Left cardiac atrium (tissue), 4 donors: ENCODE measurements around the gene RAB17. TPM values are rescaled to one million over a fixed set of nuclear protein-coding genes. Genes with fewer than 3 reads are reported as not detected.

ENCODE experiments used
- ATAC-seq, 2 donors: fragments of 200-7000 bp; cut with Tn5 transposase; one replicate each; pipeline ENCODE4 v1.9.1; 2020; ENCODE audit warnings: mild to moderate bottlenecking in 2 of 2, moderate library complexity in 2 of 2
- DNase-seq: peaks from one replicate; pipeline ENCODE4 v3.0.0-alpha.2; 2020
- intact Hi-C, 2 donors: fragments of 100-400 bp; cut with DNase I; formaldehyde crosslinking; loops; one replicate each; pipeline versions ENCODE4 v1.14.1 to v1.15.1; 2022 to 2023
- total RNA-seq, 2 donors: library from RNA; stranded (reverse); fragmentation: NEBNext Ultra II Directional; extraction: Animal tissue kit (Norgen Biotek cat#: 25700); gene quantifications; one replicate each; pipeline ENCODE4 v1.2.1, GENCODE V29; 2021
- donor health status: DM: no; HTN: yes; CAD: no.
- donor health status: DM: no; HTN: yes; CAD: no; lungs with severe emphysema.
- donor health status: DM: yes; HTN: yes; CAD: no.
- donor health status: Dilated cardiomyopathy.

The RAB17 gene
- total RNA-seq, 2 donors from 2014 or later = 2.3 to 2.4 TPM

- DNase-seq (no peak), ATAC-seq (no peak)
- intact Hi-C loops = no loop called here
Measured at GRCh38 chr2:237551071-237551574, 39.4 kb downstream of the RAB17 start.

GRCh38 chr2:237549643-237550415 is 40.7 kb downstream of the RAB17 start:
- DNase-seq = no peak
- intact Hi-C loops = no loop called here
- peak; percentile 24 to 51 for ATAC-seq

GRCh38 chr2:237549216-237549615 is 41.3 kb downstream of the RAB17 start:
- DNase-seq = no peak
- intact Hi-C loops = no loop called here

GRCh38 chr2:237547841-237548416 is 42.6 kb downstream of the RAB17 start:
- intact Hi-C loops = no loop called here
- ATAC-seq (no peak), DNase-seq (no peak)

More at GRCh38 chr2:237549216-237549615, 41.3 kb downstream of the RAB17 start:
- ATAC-seq = no peak

GRCh38 chr2:237546876-237547395 is 43.6 kb downstream of the RAB17 start:
- DNase-seq = no peak
- no peak for ATAC-seq
- intact Hi-C loops = no loop called here

- intact Hi-C loops = no loop called here
- DNase-seq (no peak), ATAC-seq (no peak)
Measured at GRCh38 chr2:237546040-237546875, 44.3 kb downstream of the RAB17 start.

GRCh38 chr2:237542001-237542704 is 48.4 kb downstream of the RAB17 start:
- ATAC-seq = no peak
- intact Hi-C loops = no loop called here

GRCh38 chr2:237541243-237541642 is 49.3 kb downstream of the RAB17 start:
- intact Hi-C loops = no loop called here
- no peak for DNase-seq
- no peak for ATAC-seq

More at GRCh38 chr2:237542001-237542704, 48.4 kb downstream of the RAB17 start:
- DNase-seq = no peak

- DNase-seq = peak; percentile 82
- intact Hi-C loops = no loop called here
- ATAC-seq = peak; percentile 19 to 87
Measured at GRCh38 chr2:237540823-237541222, 49.7 kb downstream of the RAB17 start.

- intact Hi-C loops = no loop called here
- ATAC-seq = peak in 1 of 2 donors; percentile 29
Measured at GRCh38 chr2:237540223-237540775, 50.2 kb downstream of the RAB17 start.

GRCh38 chr2:237539681-237540080 is 50.9 kb downstream of the RAB17 start:
- ATAC-seq (peak in 1 of 2 donors; percentile 25), DNase-seq (no peak)
- intact Hi-C loops = no loop called here

More at GRCh38 chr2:237540223-237540775, 50.2 kb downstream of the RAB17 start:
- no peak for DNase-seq

- DNase-seq (no peak), ATAC-seq (no peak)
- intact Hi-C loops = no loop called here
Measured at GRCh38 chr2:237538901-237539300, 51.6 kb downstream of the RAB17 start.

GRCh38 chr2:237538001-237538720 is 52.4 kb downstream of the RAB17 start:
- no peak for ATAC-seq
- intact Hi-C loops = no loop called here
- no peak for DNase-seq

- ATAC-seq (no peak), DNase-seq (no peak)
- intact Hi-C loops = no loop called here
Measured at GRCh38 chr2:237536617-237537016, 53.9 kb downstream of the RAB17 start.

GRCh38 chr2:237536083-237536415 is 54.5 kb downstream of the RAB17 start:
- ATAC-seq (no peak), DNase-seq (no peak)
- intact Hi-C loops = no loop called here

- ATAC-seq (no peak), DNase-seq (no peak)
- intact Hi-C loops = no loop called here
Measured at GRCh38 chr2:237535385-237536082, 55.0 kb downstream of the RAB17 start.

GRCh38 chr2:237534380-237534779 is 56.2 kb downstream of the RAB17 start:
- DNase-seq = no peak
- no peak for ATAC-seq
- intact Hi-C loops = no loop called here
